SK-N-MC (cell line): ENCODE results near the gene SCARF2.

Experiments
- DNase-seq: peaks from one replicate; pipeline ENCODE4 v3.0.0-alpha.2; 2011; ENCODE audit warnings: low read depth, low spot score
- H3K27ac ChIP-seq: fragments of 200-600 bp; sonication (generic); 2 replicates; pipeline ENCODE4 v1.5.1; 2016; ENCODE audit warnings: mixed run types
- H3K36me3 ChIP-seq: fragments of 200-600 bp; sonication (generic); 2 replicates; pipeline ENCODE4 v1.6.1; 2017; ENCODE audit warnings: antibody characterized with exemption, low read length, mixed read lengths; ENCODE audit not compliant: insufficient read depth
- H3K4me3 ChIP-seq: fragments of 200-600 bp; sonication (generic); 2 replicates; pipeline ENCODE4 v1.5.1; 2016
- H3K9ac ChIP-seq: fragments of 200-600 bp; sonication (generic); 2 replicates; pipeline ENCODE4 v1.8.0; 2017; ENCODE audit warnings: mixed run types, mixed read lengths; ENCODE audit not compliant: insufficient read length
- H3K9me3 ChIP-seq: fragments of 200-600 bp; sonication (generic); 2 replicates; pipeline ENCODE4 v1.6.1; 2017; ENCODE audit warnings: low read depth, mild to moderate bottlenecking, antibody characterized with exemption, low read length, moderate library complexity, mixed read lengths
- EZH2 ChIP-seq: fragments of 200-600 bp; sonication (generic); IDR thresholded peaks from one replicate; pipeline ENCODE4 v1.6.1; 2017; ENCODE audit warnings: antibody characterized with exemption
- FOXP2 ChIP-seq: optimal IDR thresholded peaks from 2 replicates; pipeline ENCODE3; 2011; ENCODE audit warnings: mild to moderate bottlenecking, moderate library complexity; ENCODE audit not compliant: insufficient read depth; ENCODE audit errors: extremely low read length, control extremely low read depth
- POLR2AphosphoS5 ChIP-seq: IDR thresholded peaks from 2 replicates; pipeline ENCODE4 v1.6.1; 2012; ENCODE audit warnings: mild to moderate bottlenecking, low read depth, low read length, borderline replicate concordance

Gene SCARF2

DNA sequence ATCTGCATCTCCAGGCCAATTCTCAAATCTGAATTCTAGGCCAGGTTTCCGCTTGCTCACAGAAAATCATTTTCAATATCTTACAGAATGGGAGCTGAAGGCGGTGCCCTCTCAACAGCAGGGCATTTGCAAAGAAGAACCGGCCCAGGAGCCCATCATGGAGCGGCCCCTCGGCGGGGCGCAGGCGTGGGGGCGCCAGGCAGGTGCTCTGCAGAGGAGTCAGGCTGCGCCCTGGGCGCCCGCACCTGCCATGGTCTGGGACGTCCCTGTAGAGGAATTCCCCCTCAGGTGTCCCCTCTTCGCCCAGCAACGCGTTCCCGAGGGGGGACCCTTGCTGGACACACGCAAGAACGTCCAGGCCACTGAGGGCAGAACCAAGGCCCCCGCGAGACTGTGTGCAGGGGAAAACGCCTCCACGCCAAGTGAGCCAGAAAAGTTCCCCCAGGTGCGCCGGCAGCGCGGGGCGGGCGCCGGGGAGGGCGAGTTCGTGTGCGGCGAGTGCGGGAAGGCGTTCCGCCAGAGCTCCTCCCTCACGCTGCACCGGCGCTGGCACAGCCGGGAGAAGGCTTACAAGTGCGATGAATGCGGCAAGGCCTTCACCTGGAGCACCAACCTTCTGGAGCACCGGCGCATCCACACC, 32.2 kb downstream of the SCARF2 start:
- Histone ChIP-seq H3K27ac (no peak overlapping the region), H3K36me3 (peaks cover 16% of the 10 kb centered on the region; the same call in 1 of the 2 replicates), H3K9ac (no peak overlapping the region), H3K4me3 (no peak overlapping the region), H3K9me3 (no peaks in the 10 kb centered on the region)
- DNase-seq: no peak
- TF ChIP-seq EZH2: no peak

DNA sequence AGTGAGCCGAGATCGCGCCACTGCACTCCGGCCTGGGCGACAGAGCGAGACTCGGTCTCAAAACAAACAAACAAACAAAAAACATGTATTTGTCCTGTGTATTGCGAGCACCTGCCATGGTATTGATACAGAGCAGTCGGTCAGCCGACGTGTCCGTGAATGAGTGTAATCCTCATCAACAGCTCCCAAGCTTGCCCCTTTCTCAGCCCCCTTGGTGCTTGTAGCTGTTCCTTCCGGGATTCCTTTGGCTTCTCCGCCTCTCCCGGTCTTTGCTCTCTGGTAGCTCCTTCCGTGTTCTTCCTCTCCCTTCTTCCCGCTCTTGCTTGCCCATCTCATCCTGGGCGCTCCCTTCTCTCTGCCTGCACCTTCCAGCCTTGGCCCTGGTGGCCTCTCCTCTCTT, 32.7 kb downstream of the SCARF2 start:
- H3K9ac ChIP-seq: no peak overlapping the region
- no peak overlapping the region for H3K4me3 ChIP-seq
- H3K36me3 ChIP-seq: peaks cover 16% of the 10 kb centered on the region; the same call in 1 of the 2 replicates
- no peak for DNase-seq
- H3K9me3 ChIP-seq: no peaks in the 10 kb centered on the region
- no peak overlapping the region for H3K27ac ChIP-seq
- no peak for TF ChIP-seq FOXP2
- no peak for TF ChIP-seq EZH2
- no peak for TF ChIP-seq POLR2AphosphoS5

DNA sequence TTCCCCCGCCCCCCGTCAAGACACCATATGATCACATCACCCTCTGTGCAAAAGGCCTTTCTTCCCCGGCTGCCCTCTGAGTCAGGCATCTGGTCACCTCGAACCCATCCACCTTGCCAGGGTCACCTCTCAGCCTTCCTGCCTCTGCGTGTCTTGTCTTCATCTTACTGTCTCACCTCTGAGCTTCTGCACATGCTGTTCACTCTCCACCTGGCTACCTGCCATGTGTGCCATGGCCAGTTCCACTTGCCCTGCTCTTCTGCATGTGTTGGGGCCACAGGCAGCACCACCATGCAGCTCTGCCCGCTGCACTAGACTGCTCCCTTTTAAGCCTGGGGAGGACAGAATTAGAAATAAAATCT, 33.9 kb downstream of the SCARF2 start:
- DNase-seq: no peak
- TF ChIP-seq FOXP2 (no peak), EZH2 (no peak), POLR2AphosphoS5 (no peak)
- H3K27ac ChIP-seq: no peak overlapping the region
- H3K36me3 ChIP-seq: peaks cover 16% of the 10 kb centered on the region; the same call in 1 of the 2 replicates
- no peak overlapping the region for H3K4me3 ChIP-seq
- H3K9me3 ChIP-seq: no peaks in the 10 kb centered on the region
- H3K9ac ChIP-seq: no peak overlapping the region

DNA sequence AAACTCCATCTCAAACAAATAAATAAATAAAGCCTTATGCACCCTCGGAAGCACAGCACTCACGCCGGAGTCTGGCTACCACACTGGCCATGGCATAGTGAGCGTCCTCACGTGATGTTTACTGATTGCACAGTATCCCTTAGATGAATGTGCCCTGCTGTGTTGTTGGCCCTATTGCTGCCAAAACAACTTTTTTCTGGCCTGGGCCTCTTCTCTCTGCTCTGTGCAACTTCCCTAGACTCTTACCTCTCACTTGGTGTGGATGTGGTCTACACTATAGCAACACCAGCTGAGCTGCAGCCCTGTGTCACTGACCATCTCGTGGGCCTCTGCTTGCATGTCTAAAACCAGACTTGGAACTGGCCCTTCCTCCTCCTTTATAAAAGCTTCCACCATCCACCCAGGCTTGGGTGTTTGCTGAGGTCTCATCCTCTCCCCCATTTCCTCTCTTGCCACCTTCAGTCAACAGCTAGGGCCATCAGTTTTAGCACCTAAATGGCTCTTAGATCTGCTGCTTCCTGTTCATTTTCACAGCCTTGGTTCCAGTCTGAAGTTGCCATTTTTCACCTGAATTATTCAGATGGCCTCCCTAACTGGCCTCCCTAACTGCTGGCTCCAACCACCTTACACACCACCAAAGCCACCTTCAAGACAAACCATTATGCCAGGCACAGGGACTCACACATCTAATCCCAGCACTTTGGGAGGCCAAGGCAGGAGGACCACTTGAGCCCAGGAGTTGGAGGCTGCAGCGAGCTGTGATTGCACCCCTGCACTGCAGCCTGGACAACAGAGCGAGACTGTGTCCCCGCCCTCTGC, 34.5 kb downstream of the SCARF2 start:
- H3K36me3 ChIP-seq: peaks cover 16% of the 10 kb centered on the region; the same call in 1 of the 2 replicates
- no peak overlapping the region for H3K9ac ChIP-seq

DNA sequence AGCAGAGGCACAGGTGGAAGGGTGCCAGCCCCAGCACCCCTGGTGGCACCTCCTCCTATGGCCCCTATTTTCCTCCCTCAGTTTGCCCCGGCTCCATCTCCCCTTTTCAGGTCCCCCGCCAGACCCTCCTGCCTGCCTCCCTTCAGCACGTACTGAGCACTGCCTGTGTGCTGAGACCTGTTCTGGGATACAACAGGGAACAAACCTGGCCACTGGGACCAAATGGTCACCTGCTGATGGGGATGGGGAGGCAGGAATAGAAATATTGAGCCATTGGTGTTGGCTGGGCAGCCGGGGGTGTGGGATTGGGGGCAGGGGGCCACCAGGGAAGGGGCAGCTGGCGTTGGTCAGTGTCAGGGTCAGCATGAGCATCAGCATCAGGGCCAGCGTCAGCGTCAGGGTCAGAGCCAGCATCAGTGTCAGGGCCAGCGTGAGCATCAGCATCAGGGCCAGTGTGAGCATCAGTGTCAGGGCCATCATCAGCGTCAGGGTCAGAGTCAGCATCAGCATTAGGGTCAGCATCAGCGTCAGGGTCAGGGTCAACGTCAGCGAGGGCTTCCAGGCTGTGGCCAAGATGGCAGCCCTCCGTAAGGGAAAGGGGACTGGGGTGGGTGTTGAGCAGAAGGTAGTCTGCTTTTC, 36.1 kb downstream of the SCARF2 start:
- Histone ChIP-seq H3K4me3 (no peak overlapping the region), H3K9me3 (no peaks in the 10 kb centered on the region), H3K36me3 (peaks cover 13% of the 10 kb centered on the region; the same call in 1 of the 2 replicates), H3K27ac (no peak overlapping the region), H3K9ac (no peak overlapping the region)
- no peak for DNase-seq
- TF ChIP-seq POLR2AphosphoS5: no peak
- no peak for TF ChIP-seq FOXP2
- TF ChIP-seq EZH2: no peak

More for the DNA sequence above, 34.5 kb downstream of the SCARF2 start:
- TF ChIP-seq EZH2 (no peak), FOXP2 (no peak), POLR2AphosphoS5 (no peak)
- no peak for DNase-seq
- no peaks in the 10 kb centered on the region for H3K9me3 ChIP-seq
- no peak overlapping the region for H3K27ac ChIP-seq
- H3K4me3 ChIP-seq: no peak overlapping the region

DNA sequence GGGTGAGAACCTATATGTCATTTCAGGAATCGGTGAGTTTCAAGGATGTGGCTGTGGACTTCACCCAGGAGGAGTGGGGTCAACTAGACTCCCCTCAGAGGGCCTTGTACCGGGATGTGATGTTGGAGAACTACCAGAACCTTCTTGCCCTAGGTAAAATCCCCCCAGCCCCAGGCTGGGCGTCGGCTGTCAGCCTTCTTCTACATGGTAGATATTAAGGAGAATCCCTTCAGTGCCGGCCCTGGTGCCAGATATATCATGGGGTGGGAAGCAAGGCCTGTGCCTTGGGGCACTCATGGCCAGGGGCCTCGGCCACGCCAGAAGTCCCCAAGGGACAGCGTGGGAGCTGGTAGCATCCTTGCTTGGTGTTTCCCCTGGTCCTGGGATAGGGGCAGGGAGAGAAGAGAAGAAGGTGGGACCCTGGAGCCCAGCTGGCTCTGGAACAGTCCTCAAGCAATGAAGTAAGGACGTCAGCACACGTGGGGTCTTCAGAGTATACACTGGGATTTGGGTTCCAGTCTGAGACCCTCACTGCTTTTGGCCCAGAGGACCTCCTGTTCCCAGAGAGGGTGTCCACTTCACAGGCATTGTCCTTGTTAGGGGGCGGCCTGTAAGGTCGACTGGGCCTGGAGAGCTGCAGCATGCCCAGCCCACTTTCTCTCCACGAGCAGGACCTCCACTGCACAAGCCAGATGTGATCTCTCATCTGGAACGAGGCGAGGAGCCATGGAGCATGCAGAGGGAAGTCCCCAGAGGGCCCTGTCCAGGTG, 36.8 kb downstream of the SCARF2 start:
- H3K4me3 ChIP-seq: no peak overlapping the region

DNA sequence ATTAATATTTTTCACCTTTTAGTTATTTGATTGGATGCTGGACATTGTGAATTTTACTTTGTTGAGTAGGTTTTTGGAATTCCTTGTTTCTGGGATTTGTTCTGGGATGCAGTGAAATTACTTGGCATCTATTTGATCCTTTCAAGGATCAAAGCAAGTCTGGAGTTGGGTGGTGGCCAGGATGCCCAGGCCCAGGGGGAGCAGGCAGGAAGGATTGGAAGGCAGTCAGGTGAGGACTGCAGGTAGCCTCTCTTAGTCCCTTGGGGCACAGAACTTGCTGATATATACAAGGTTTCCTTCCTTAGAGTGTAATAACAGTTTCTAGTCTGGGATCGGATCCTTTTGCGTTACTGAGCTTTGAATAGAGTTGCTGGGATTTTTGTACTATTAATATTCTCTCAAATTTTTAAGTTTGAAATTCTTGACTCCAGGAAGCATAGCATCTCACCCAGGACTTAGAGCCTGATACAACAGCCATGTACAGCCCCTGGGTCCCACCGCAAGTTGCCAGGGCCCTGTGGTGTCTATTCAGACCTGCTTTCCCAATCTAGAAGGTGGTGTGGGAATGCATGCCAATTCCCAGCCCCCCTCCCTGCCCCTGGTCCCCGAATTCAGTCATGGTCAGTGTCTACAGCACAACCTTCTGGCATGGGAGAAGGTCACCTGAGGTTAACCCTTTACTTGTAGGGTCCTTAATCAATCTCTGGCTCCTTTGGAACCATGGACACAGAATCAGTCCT, 37.6 kb downstream of the SCARF2 start:
- H3K9me3 ChIP-seq: no peaks in the 10 kb centered on the region
- DNase-seq: no peak
- H3K36me3 ChIP-seq: peaks cover 13% of the 10 kb centered on the region; the same call in 1 of the 2 replicates
- no peak overlapping the region for H3K27ac ChIP-seq
- no peak overlapping the region for H3K9ac ChIP-seq
- H3K4me3 ChIP-seq: no peak overlapping the region
- TF ChIP-seq EZH2 (no peak), POLR2AphosphoS5 (no peak), FOXP2 (no peak)

More for the DNA sequence above, 36.8 kb downstream of the SCARF2 start:
- Histone ChIP-seq H3K9me3 (no peaks in the 10 kb centered on the region), H3K27ac (no peak overlapping the region), H3K36me3 (peaks cover 13% of the 10 kb centered on the region; the same call in 1 of the 2 replicates), H3K9ac (no peak overlapping the region)
- TF ChIP-seq POLR2AphosphoS5 (no peak), FOXP2 (no peak), EZH2 (no peak)
- DNase-seq: no peak
